H1 (cell line): ENCODE measurements around the gene CPED1. TPM values are rescaled to one million over a fixed set of nuclear protein-coding genes. Genes with fewer than 3 reads are reported as not detected.

ENCODE experiments used
- CTCF ChIA-PET: fragments of 300-600 bp; sonication (Branson Sonifier 250); formaldehyde crosslinking; loops from one replicate; lab custom pipeline; 2021; ENCODE audit not compliant: partially characterized antibody; lab: Charles Lee
- POLR2A ChIA-PET: fragments of 300-600 bp; sonication (Branson Sonifier 250); formaldehyde crosslinking; loops from one replicate; lab custom pipeline; 2021; ENCODE audit warnings: inconsistent platforms; ENCODE audit not compliant: partially characterized antibody; lab: Charles Lee
- DNase-seq, 2 experiments: peaks; one replicate each; pipeline versions ENCODE4 v3.0.0 to v3.0.0-alpha.2; 2010 to 2022; ENCODE audit warnings: low spot score in 2 of 2, low read depth in 1 of 2, mixed read lengths in 1 of 2
- FAIRE-seq: peaks from 2 replicates; lab custom pipeline; 2011; peaks lifted over from hg19 to GRCh38; lab: Jason Lieb, UNC
- H2AFZ ChIP-seq: 2 replicates; pipeline ENCODE4 v1.8.1; 2012; ENCODE audit warnings: low read length, inconsistent platforms
- H2AK5ac ChIP-seq: 2 replicates; pipeline ENCODE4 v1.6.1; 2013; ENCODE audit warnings: low read depth, low read length
- H2BK120ac ChIP-seq: replicated peaks from 2 replicates; pipeline ENCODE3; 2013; ENCODE audit warnings: low read depth, low read length, inconsistent platforms
- H2BK12ac ChIP-seq: 2 replicates; pipeline ENCODE4 v1.6.1; 2013; ENCODE audit warnings: low read depth, low read length
- H2BK15ac ChIP-seq: 2 replicates; pipeline ENCODE4 v1.6.1; 2013; ENCODE audit warnings: low read length
- H2BK20ac ChIP-seq: 2 replicates; pipeline ENCODE4 v1.6.1; 2013; ENCODE audit warnings: low read length
- H2BK5ac ChIP-seq: 2 replicates; pipeline ENCODE4 v1.6.1; 2013; ENCODE audit warnings: low read depth, low read length
- H3K14ac ChIP-seq: 2 replicates; pipeline ENCODE4 v1.6.1; 2013; ENCODE audit warnings: inconsistent platforms; ENCODE audit not compliant: insufficient read length
- H3K18ac ChIP-seq: 2 replicates; pipeline ENCODE4 v1.6.1; 2013; ENCODE audit warnings: low read length; ENCODE audit errors: extremely low read depth
- H3K23ac ChIP-seq: 2 replicates; pipeline ENCODE4 v1.6.1; 2013; ENCODE audit warnings: inconsistent platforms; ENCODE audit not compliant: insufficient read length
- H3K23me2 ChIP-seq: 2 replicates; pipeline ENCODE4 v1.6.1; 2013; ENCODE audit warnings: low read depth, low read length
- H3K27ac ChIP-seq: 2 replicates; pipeline ENCODE4 v1.6.1; 2011; ENCODE audit warnings: low read depth, low read length, inconsistent platforms
- H3K27me3 ChIP-seq, 4 experiments: replicated peaks in 1 of 4; 1 replicate in 1 of 4; 2 replicates in 3 of 4; pipeline versions ENCODE4 v1.6.1 to v1.8.1; 2011 to 2013; ENCODE audit warnings: low read length in 3 of 4, mild to moderate bottlenecking in 3 of 4, inconsistent platforms in 2 of 4, mixed read lengths in 2 of 4, moderate library complexity in 1 of 4; ENCODE audit not compliant: control insufficient read depth in 3 of 4, insufficient read depth in 3 of 4; ENCODE audit errors: extremely low read depth in 1 of 4
- H3K36me3 ChIP-seq, 4 experiments: 2 replicates each; pipeline versions ENCODE4 v1.6.1 to v1.8.1; 2011 to 2013; ENCODE audit warnings: mild to moderate bottlenecking in 4 of 4, low read length in 3 of 4, moderate library complexity in 2 of 4, control low read depth in 1 of 4, inconsistent platforms in 1 of 4; ENCODE audit not compliant: insufficient read depth in 4 of 4, control insufficient read depth in 2 of 4
- H3K4ac ChIP-seq: replicated peaks from 2 replicates; pipeline ENCODE3; 2013; ENCODE audit warnings: low read length, low read depth, mixed read lengths, inconsistent platforms; ENCODE audit not compliant: insufficient read length
- H3K4me1 ChIP-seq, 4 experiments: replicated peaks in 1 of 4; 1 replicate in 1 of 4; 2 replicates in 3 of 4; pipeline versions ENCODE4 v1.6.1 to v1.8.1; 2011 to 2013; ENCODE audit warnings: low read length in 3 of 4, inconsistent platforms in 2 of 4, mixed read lengths in 1 of 4; ENCODE audit not compliant: insufficient read depth in 4 of 4, control insufficient read depth in 3 of 4
- H3K4me2 ChIP-seq, 2 experiments: 2 replicates each; pipeline versions ENCODE4 v1.6.1 to v1.8.1; 2011 to 2013; ENCODE audit warnings: low read depth in 2 of 2, low read length in 2 of 2, control low read depth in 1 of 2, inconsistent platforms in 1 of 2, mild to moderate bottlenecking in 1 of 2; ENCODE audit not compliant: insufficient read depth in 1 of 2
- H3K4me3 ChIP-seq, 4 experiments: fragments of 200-600, 300-600 bp in 1 of 4; sonication (generic), shearing (Covaris generic), sonication (Bioruptor Twin) in 1 of 4; 2 replicates each; pipeline versions ENCODE4 v1.5.1 to v1.8.1; 2011 to 2016; ENCODE audit warnings: low read length in 4 of 4, low read depth in 3 of 4, control low read depth in 2 of 4, inconsistent platforms in 2 of 4, mild to moderate bottlenecking in 2 of 4, mixed read lengths in 1 of 4, moderate library complexity in 1 of 4; ENCODE audit not compliant: insufficient read depth in 2 of 4; ENCODE audit errors: extremely low read depth in 1 of 4
- H3K56ac ChIP-seq: replicated peaks from 2 replicates; pipeline ENCODE3; 2013; ENCODE audit warnings: low read depth, mild to moderate bottlenecking, mixed read lengths, low read length, inconsistent platforms; ENCODE audit not compliant: insufficient read length
- H3K79me1 ChIP-seq: 2 replicates; pipeline ENCODE4 v1.6.1; 2013; ENCODE audit warnings: low read depth, low read length, control low read depth
- H3K79me2 ChIP-seq, 2 experiments: 2 replicates each; pipeline versions ENCODE4 v1.6.1 to v1.8.1; 2012 to 2013; ENCODE audit warnings: low read length in 2 of 2, mild to moderate bottlenecking in 2 of 2, inconsistent platforms in 1 of 2; ENCODE audit not compliant: insufficient read depth in 2 of 2, control insufficient read depth in 1 of 2
- H3K9ac ChIP-seq, 4 experiments: replicated peaks in 1 of 4; 1 replicate in 1 of 4; 2 replicates in 3 of 4; pipeline versions ENCODE4 v1.6.1 to v1.8.1; 2011 to 2013; ENCODE audit warnings: low read depth in 3 of 4, low read length in 3 of 4, control low read depth in 2 of 4, mild to moderate bottlenecking in 2 of 4, moderate library complexity in 2 of 4, inconsistent platforms in 1 of 4; ENCODE audit errors: extremely low read depth in 1 of 4
- H3K9me3 ChIP-seq, 2 experiments: 2 replicates each; pipeline versions ENCODE4 v1.6.1 to v1.8.1; 2012 to 2013; ENCODE audit warnings: mild to moderate bottlenecking in 2 of 2, moderate library complexity in 2 of 2, control low read depth in 1 of 2, inconsistent platforms in 1 of 2, low read depth in 1 of 2, low read length in 1 of 2, mixed read lengths in 1 of 2; ENCODE audit not compliant: insufficient read depth in 2 of 2
- H4K20me1 ChIP-seq, 2 experiments: replicated peaks in 1 of 2; 2 replicates each; pipeline versions ENCODE3 to v1.8.1; 2011 to 2013; ENCODE audit warnings: inconsistent platforms in 2 of 2, low read length in 2 of 2, mild to moderate bottlenecking in 1 of 2; ENCODE audit not compliant: insufficient read depth in 2 of 2, control insufficient read depth in 1 of 2
- H4K5ac ChIP-seq: 2 replicates; pipeline ENCODE4 v1.6.1; 2013; ENCODE audit warnings: low read length, low read depth, mixed read lengths, inconsistent platforms; ENCODE audit not compliant: insufficient read length
- H4K8ac ChIP-seq: 2 replicates; pipeline ENCODE4 v1.8.0; 2013; ENCODE audit warnings: mild to moderate bottlenecking, moderate library complexity, low read length, inconsistent platforms; ENCODE audit not compliant: insufficient read depth; ENCODE audit errors: extremely low read depth
- H4K91ac ChIP-seq: replicated peaks from 2 replicates; pipeline ENCODE3; 2013; ENCODE audit warnings: low read length, mixed read lengths, inconsistent platforms; ENCODE audit not compliant: insufficient read length
- CTBP2 ChIP-seq: IDR thresholded peaks from 2 replicates; pipeline ENCODE4 v1.7.0; 2011; ENCODE audit warnings: borderline replicate concordance, mild to moderate bottlenecking, moderate library complexity, mixed read lengths, low read length; ENCODE audit not compliant: insufficient read depth, insufficient read length
- EZH2 ChIP-seq: fragments of 200-600 bp; sonication (generic); IDR thresholded peaks from 2 replicates; pipeline ENCODE4 v1.7.1; 2012; ENCODE audit warnings: low read depth, mild to moderate bottlenecking, moderate library complexity, low read length, inconsistent platforms; ENCODE audit not compliant: severe bottlenecking
- JUN ChIP-seq: IDR thresholded peaks from 2 replicates; pipeline ENCODE4 v1.6.1; 2011; ENCODE audit warnings: low read depth, mild to moderate bottlenecking, improper control_type of control experiment, low read length
- RFX5 ChIP-seq: IDR thresholded peaks from 2 replicates; pipeline ENCODE4 v1.6.1; 2011; ENCODE audit warnings: low read depth, low read length, improper control_type of control experiment, borderline replicate concordance
- RNF2 ChIP-seq: fragments of 200-900, 300-1000 bp; sonication (generic); IDR thresholded peaks from 2 replicates; pipeline ENCODE4 v1.7.1; 2016; ENCODE audit warnings: borderline replicate concordance, low read depth, mild to moderate bottlenecking, antibody characterized with exemption, low read length; ENCODE audit not compliant: poor library complexity, severe bottlenecking; ENCODE audit errors: missing control alignments
- TBP ChIP-seq: IDR thresholded peaks from 2 replicates; pipeline ENCODE4 v1.6.1; 2011; ENCODE audit warnings: low read depth, low read length, improper control_type of control experiment
- TCF12 ChIP-seq: IDR thresholded peaks from 2 replicates; pipeline ENCODE4 v1.6.1; 2011; ENCODE audit warnings: low read depth, mild to moderate bottlenecking, low read length
- WGBS, 2 experiments: shearing (Covaris generic) in 1 of 2; methylation state at CpG; one replicate each; pipeline versions ENCODE4 v1.1.6 to v1.1.7; 2013 to 2015; ENCODE audit warnings: low lambda C conversion rate in 2 of 2, mixed read lengths in 2 of 2, inconsistent platforms in 1 of 2, low coverage in 1 of 2, missing lambda C conversion rate in 1 of 2; ENCODE audit not compliant: insufficient replicate concordance in 2 of 2, insufficient coverage in 1 of 2, insufficient read length in 1 of 2; ENCODE audit errors: extremely low coverage in 1 of 2, missing lambda C conversion rate in 1 of 2; 5-methylcytosine and 5-hydroxymethylcytosine counted together
- polyA plus RNA-seq, 7 experiments: library from polyadenylated mRNA; depleted of rRNA in 3 of 7; stranded (reverse) in 5 of 7; unstranded in 2 of 7; fragments of >200 nt in 5 of 7; fragments of 200-250 nt in 2 of 7; gene quantifications; 1 replicate in 5 of 7; 2 replicates in 1 of 7; 4 replicates in 1 of 7; pipeline versions ENCODE4 v1.2.1 to v1.2.3, GENCODE V29; 2011 to 2013; ENCODE audit warnings: missing spikeins in 2 of 7, mixed read lengths in 2 of 7
- total RNA-seq: library from RNA; stranded (reverse); fragmentation: NEBNext Ultra II Directional; extraction: Animal tissue kit (Norgen Biotek cat#: 25700); gene quantifications from 2 replicates; pipeline ENCODE4 v1.2.1, GENCODE V29; 2021

The CPED1 gene
- total and polyA plus RNA-seq, 2 of the 8 experiments (the other 6 are each of a cell fraction or from before 2014, with no cell fraction given): 0.08 to 0.39 TPM

GRCh38 chr7:121029302-121029701 lies 40.8 kb downstream of the CPED1 start:
- H4K5ac ChIP-seq: no peak overlapping the region
- H3K79me1 ChIP-seq: no peaks in the 10 kb centered on the region
- FAIRE-seq: no peak
- H3K9me3 ChIP-seq: no peaks in the 10 kb centered on the region
- no peaks in the 10 kb centered on the region for H4K20me1 ChIP-seq
- H3K23me2 ChIP-seq: no peaks in the 10 kb centered on the region
- ChIA-PET POLR2A (no interaction called here), CTCF (interaction anchor here (0.5 kb wide), 1 partner anchor 450 kb away, joined by 3 read pairs; no protein-coding TSS in a partner anchor)
- H3K4ac ChIP-seq: no peak overlapping the region
- H3K9ac ChIP-seq: no peak overlapping the region
- H2BK120ac ChIP-seq: no peak overlapping the region
- no peak overlapping the region for H2AK5ac ChIP-seq
- DNase-seq: no peak
- H2AFZ ChIP-seq: no peak overlapping the region
- H3K4me3 ChIP-seq: no peak overlapping the region
- no peak overlapping the region for H3K27ac ChIP-seq
- H3K27me3 ChIP-seq: no peaks in the 10 kb centered on the region
- no peak overlapping the region for H2BK12ac ChIP-seq
- no peaks in the 10 kb centered on the region for H3K79me2 ChIP-seq
- H2BK20ac ChIP-seq: no peak overlapping the region
- no peak overlapping the region for H3K23ac ChIP-seq
- TF ChIP-seq RFX5 (no peak), JUN (no peak), CTBP2 (no peak), TBP (no peak), TCF12 (no peak), EZH2 (no peak), RNF2 (no peak)
- 78% methylated on average over 1 of the region's 1 CpG; no CpG with 5 or more reads in 1 of the 2 experiments for WGBS, 2 experiments
- no peak overlapping the region for H3K56ac ChIP-seq
- no peak overlapping the region for H2BK15ac ChIP-seq
- H3K4me1 ChIP-seq: peaks cover 0 to 6% (median 0%) of the 10 kb centered on the region in 4 experiments; a peak in 2 of 7 replicates
- no peak overlapping the region for H3K14ac ChIP-seq
- H4K8ac ChIP-seq: no peak overlapping the region
- H2BK5ac ChIP-seq: no peak overlapping the region
- H4K91ac ChIP-seq: no peak overlapping the region
- no peaks in the 10 kb centered on the region for H3K36me3 ChIP-seq
- H3K18ac ChIP-seq: no peak overlapping the region
- no peak overlapping the region for H3K4me2 ChIP-seq
